Cardiac muscle cell (in vitro differentiated cells and primary cell): ENCODE results near the gene LDAF1. TPM values are rescaled to one million over a fixed set of nuclear protein-coding genes. Genes with fewer than 3 reads are reported as not detected.
A peak's percentile ranks its signal among the peaks of the same experiment; 100 is the strongest.
"Not testable (repeated sequence)": the region's sequence is repeated elsewhere in the genome, so short reads cannot be mapped to it uniquely, and the experiment has no call there.

ENCODE experiments used
- DNase-seq, 2 donors: peaks; one replicate each; pipeline versions ENCODE4 v3.0.0 to v3.0.0-alpha.2; 2010 to 2017; ENCODE audit warnings: low read depth in 1 of 2, low spot score in 1 of 2
- H3K27ac ChIP-seq: fragments of 200-600 bp; sonication (generic); 2 replicates; pipeline ENCODE4 v1.5.1; 2016
- H3K27me3 ChIP-seq: fragments of 200-600 bp; sonication (generic); 2 replicates; pipeline ENCODE4 v1.6.0; 2016; ENCODE audit warnings: control low read depth
- H3K36me3 ChIP-seq: fragments of 200-600 bp; sonication (generic); 2 replicates; pipeline ENCODE4 v1.5.1; 2016; ENCODE audit warnings: control low read depth
- H3K4me1 ChIP-seq: fragments of 200-600 bp; sonication (generic); 2 replicates; pipeline ENCODE4 v1.8.1; 2017; ENCODE audit warnings: low read depth, mild to moderate bottlenecking, mixed run types
- H3K4me3 ChIP-seq: fragments of 200-600 bp; sonication (generic); 2 replicates; pipeline ENCODE4 v1.5.1; 2016; ENCODE audit warnings: mild to moderate bottlenecking
- H3K9me3 ChIP-seq: fragments of 200-600 bp; sonication (generic); 2 replicates; pipeline ENCODE4 v1.5.1; 2017; ENCODE audit warnings: low read depth, mild to moderate bottlenecking, control low read depth
- polyA plus RNA-seq: library from polyadenylated mRNA; unstranded; fragments of >200 nt; fragmentation: Nextera tagmentation; extraction: Ambion mirVana; gene quantifications from 2 replicates; pipeline ENCODE4 v1.2.1, GENCODE V29; 2016
- total RNA-seq: library from RNA; depleted of rRNA; stranded (reverse); fragments of >200 nt; gene quantifications from 2 replicates; pipeline ENCODE4 v1.2.3, GENCODE V29; 2016
- TF ChIP-seq, protein P1 (sequence below): IDR thresholded peaks from 2 replicates; pipeline ENCODE4 v1.5.1; 2012; ENCODE audit warnings: low read depth, mild to moderate bottlenecking, low read length

Gene LDAF1
- total and polyA plus RNA-seq, 2 experiments from 2014 or later, result 14.3 to 20.7 TPM

DNA sequence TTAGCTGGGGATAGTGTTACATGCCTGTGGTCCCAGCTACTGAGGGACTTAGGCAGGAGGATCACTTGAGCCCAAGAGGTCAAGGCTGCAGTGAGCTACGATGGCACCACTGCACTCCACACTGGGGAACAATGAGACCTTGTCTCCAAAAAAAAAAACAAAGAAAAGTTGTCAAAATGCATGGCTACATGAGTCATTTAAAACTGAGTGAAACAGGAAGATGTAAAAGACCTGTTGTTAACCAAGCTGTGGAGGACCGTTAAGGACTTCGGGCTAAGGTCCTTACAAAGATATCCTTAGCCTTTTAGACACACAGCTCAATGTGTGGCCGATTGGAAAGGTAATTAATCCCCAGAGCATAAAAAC, 27.8 kb downstream of the LDAF1 start:
- no peak for DNase-seq
- Histone ChIP-seq H3K27ac (no peak overlapping the region), H3K4me3 (no peak overlapping the region), H3K36me3 (no peaks in the 10 kb centered on the region), H3K27me3 (no peaks in the 10 kb centered on the region), H3K9me3 (no peaks in the 10 kb centered on the region), H3K4me1 (no peaks in the 10 kb centered on the region)
- TF ChIP-seq, protein P1, sequence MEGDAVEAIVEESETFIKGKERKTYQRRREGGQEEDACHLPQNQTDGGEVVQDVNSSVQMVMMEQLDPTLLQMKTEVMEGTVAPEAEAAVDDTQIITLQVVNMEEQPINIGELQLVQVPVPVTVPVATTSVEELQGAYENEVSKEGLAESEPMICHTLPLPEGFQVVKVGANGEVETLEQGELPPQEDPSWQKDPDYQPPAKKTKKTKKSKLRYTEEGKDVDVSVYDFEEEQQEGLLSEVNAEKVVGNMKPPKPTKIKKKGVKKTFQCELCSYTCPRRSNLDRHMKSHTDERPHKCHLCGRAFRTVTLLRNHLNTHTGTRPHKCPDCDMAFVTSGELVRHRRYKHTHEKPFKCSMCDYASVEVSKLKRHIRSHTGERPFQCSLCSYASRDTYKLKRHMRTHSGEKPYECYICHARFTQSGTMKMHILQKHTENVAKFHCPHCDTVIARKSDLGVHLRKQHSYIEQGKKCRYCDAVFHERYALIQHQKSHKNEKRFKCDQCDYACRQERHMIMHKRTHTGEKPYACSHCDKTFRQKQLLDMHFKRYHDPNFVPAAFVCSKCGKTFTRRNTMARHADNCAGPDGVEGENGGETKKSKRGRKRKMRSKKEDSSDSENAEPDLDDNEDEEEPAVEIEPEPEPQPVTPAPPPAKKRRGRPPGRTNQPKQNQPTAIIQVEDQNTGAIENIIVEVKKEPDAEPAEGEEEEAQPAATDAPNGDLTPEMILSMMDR, result no peak

- no peaks in the 10 kb centered on the region for H3K4me1 ChIP-seq
- peaks cover 7% of the 10 kb centered on the region for H3K27me3 ChIP-seq
- no peak overlapping the region for H3K27ac ChIP-seq
- H3K4me3 ChIP-seq, result no peak overlapping the region
- no peak for DNase-seq
- TF ChIP-seq, protein P1, result no peak
- H3K9me3 ChIP-seq, result no peaks in the 10 kb centered on the region
- H3K36me3 ChIP-seq, result no peaks in the 10 kb centered on the region
Observed at GRCh38 chr16:21189311-21189710, 30.8 kb downstream of the LDAF1 start.

- H3K4me3 ChIP-seq, result no peak overlapping the region
- DNase-seq, result no peak
Observed at GRCh38 chr16:21190013-21190412, 31.5 kb downstream of the LDAF1 start.

DNA sequence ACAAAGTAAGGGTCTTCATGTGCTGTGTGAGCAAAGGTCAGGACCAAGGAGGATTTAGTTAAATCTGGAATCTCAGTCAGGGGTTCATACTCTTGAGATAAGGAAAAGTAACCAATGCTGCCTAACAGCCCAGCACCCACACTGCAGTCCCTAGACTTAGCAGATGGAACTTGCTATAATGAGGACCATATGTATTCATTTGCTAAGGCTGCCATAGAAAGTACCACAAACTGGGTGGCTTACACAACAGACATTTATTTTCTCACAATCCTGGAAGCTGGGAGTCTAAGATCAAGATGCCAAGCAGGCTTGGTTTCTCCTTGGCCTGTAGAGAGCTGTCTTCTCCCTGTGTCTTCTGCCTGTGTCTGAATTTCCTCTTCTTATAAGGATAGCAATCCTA, 32.1 kb downstream of the LDAF1 start:
- Histone ChIP-seq H3K36me3 (no peaks in the 10 kb centered on the region), H3K27ac (no peak overlapping the region), H3K4me3 (no peak overlapping the region), H3K27me3 (peaks cover 7% of the 10 kb centered on the region), H3K9me3 (no peaks in the 10 kb centered on the region), H3K4me1 (no peaks in the 10 kb centered on the region)
- DNase-seq, result no peak
- TF ChIP-seq, protein P1, result no peak

More at GRCh38 chr16:21190013-21190412, 31.5 kb downstream of the LDAF1 start:
- peaks cover 7% of the 10 kb centered on the region for H3K27me3 ChIP-seq
- H3K9me3 ChIP-seq, result no peaks in the 10 kb centered on the region
- H3K27ac ChIP-seq, result no peak overlapping the region
- TF ChIP-seq, protein P1, result no peak
- H3K36me3 ChIP-seq, result no peaks in the 10 kb centered on the region
- H3K4me1 ChIP-seq, result no peaks in the 10 kb centered on the region

DNA sequence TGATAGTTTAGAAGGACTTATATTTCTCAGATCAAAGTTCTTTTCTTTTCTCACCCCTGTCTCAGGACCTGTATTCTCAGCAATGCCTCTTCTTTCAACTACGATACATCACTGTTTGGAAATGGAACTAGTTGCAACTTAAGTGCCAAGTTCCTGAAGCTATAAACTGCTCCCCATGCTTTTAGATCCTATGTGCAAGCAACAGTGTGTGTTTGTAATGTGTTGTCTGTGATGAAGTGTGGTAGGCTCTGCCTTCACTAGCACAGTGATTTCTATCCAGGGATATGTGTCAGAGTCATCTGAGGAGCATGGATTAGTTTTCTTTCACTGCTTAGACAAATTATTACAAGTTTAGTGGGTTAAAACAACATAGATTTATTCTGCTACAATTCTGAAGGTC, 34.5 kb downstream of the LDAF1 start:
- H3K4me3 ChIP-seq, result no peak overlapping the region
- H3K27ac ChIP-seq, result no peak overlapping the region
- H3K4me1 ChIP-seq, result no peaks in the 10 kb centered on the region
- no peaks in the 10 kb centered on the region for H3K36me3 ChIP-seq
- TF ChIP-seq, protein P1, result no peak
- peaks cover 10% of the 10 kb centered on the region for H3K27me3 ChIP-seq
- no peaks in the 10 kb centered on the region for H3K9me3 ChIP-seq
- DNase-seq, result no peak

DNA sequence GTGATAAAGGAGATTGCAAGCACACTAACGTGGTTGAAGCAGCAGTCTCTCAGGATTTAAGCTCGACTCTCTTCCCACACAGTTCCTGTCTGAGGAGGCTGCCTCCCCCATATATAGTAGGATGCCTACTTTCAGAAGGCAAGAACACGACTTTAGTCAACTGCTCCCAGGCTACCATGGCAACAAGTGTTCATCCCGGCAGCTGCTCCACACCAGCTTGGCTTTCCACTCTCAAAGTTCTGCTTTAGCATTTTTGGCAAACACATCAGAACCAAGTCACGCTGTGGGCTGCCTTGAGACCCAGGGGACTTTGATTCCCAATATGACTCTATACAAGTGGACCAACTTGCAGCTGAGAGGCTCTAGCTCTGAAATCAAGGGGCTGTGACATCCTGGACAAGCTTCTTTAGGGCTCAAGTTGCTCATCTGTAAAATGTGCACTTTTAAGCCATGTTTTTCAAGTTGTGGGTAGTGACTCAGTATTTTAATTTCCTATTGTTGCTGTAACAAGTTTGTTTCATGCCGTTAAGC, 36.4 kb downstream of the LDAF1 start:
- TF ChIP-seq, protein P1, result no peak
- H3K36me3 ChIP-seq, result no peaks in the 10 kb centered on the region
- H3K27ac ChIP-seq, result no peak overlapping the region
- no peak overlapping the region for H3K4me3 ChIP-seq
- peaks cover 10% of the 10 kb centered on the region for H3K27me3 ChIP-seq
- no peaks in the 10 kb centered on the region for H3K9me3 ChIP-seq
- H3K4me1 ChIP-seq, result no peaks in the 10 kb centered on the region
- peak in 1 of 2 donors; percentile 7 for DNase-seq

DNA sequence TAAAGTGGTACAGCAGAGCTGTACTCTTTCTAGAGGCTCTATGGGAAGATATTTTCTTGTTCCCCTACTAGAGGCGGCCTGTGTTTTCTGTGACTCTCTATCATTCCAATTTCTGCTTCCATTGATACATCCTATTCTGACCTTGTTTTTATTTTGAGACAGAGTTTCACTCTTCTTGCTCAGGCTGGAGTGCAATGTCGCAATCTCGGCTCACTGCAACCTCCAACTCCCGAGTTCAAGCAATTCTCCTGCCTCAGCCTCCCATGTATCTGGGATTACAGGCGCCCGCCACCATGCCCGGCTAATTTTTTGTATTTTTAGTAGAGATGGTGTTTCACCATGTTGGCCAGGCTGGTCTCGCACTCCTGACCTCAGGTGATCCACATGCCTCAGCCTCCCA, 36.9 kb downstream of the LDAF1 start:
- not testable (repeated sequence) for H3K36me3 ChIP-seq, DNase-seq, H3K27ac ChIP-seq

More for the DNA sequence above, 36.9 kb downstream of the LDAF1 start:
- not testable (repeated sequence) for H3K4me3 ChIP-seq, H3K4me1 ChIP-seq, H3K9me3 ChIP-seq
- peaks cover 12% of the 10 kb centered on the region for H3K27me3 ChIP-seq
